ENCODE results near the gene PPP1R26.
A peak's percentile ranks its signal among the peaks of the same experiment; 100 is the strongest.

Gene PPP1R26

DNA sequence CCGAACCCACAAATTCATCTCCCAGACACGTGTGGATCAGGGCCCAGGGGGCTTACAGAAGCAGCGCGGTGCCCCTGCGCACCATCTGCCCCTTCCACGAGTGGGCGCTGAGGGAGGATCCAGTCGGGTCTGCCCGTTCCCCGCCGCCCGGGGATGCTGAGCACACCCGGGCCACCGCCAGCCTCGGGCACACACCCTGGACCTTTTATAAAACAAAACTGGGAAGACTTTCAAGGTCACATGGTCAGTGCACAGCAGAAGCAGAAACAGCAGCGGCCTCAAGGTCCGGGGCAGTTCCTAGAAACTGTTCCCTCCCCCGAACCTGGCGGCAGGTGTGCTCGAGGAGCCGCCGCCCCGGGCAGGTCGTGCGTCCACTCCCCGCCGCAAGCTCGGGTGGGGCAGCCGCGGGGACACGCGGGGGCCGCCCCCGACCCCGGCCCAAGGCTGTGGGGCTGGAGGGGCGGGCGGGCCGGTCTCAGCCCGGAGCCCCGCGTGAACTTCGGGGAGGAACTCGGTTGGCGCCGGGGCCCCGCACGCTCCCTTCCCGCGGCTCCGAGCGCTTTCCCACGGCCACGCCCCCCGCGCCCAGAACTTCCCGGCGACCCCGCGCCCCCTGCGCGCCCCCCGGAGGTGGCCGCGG is 633 bp upstream of the PPP1R26 start:
- Histone ChIP-seq H4K20me1 (peaks cover 59% of the 10 kb centered on the region), H3K4me3 (peak overlapping the region; percentile 83), H3K9ac (no peak overlapping the region), H3K36me3 (peaks cover 2% of the 10 kb centered on the region; the same call in 1 of the 2 replicates), H3K27me3 (peaks cover 70% of the 10 kb centered on the region), H3K27ac (no peak overlapping the region), H3K4me1 (peaks cover 21% of the 10 kb centered on the region), H3K4me2 (peak overlapping the region; percentile 96), H3K9me3 (no peaks in the 10 kb centered on the region)
- TF ChIP-seq Cebpa-rat (IDR thresholded peaks at IDR 0.05): no peak

DNA sequence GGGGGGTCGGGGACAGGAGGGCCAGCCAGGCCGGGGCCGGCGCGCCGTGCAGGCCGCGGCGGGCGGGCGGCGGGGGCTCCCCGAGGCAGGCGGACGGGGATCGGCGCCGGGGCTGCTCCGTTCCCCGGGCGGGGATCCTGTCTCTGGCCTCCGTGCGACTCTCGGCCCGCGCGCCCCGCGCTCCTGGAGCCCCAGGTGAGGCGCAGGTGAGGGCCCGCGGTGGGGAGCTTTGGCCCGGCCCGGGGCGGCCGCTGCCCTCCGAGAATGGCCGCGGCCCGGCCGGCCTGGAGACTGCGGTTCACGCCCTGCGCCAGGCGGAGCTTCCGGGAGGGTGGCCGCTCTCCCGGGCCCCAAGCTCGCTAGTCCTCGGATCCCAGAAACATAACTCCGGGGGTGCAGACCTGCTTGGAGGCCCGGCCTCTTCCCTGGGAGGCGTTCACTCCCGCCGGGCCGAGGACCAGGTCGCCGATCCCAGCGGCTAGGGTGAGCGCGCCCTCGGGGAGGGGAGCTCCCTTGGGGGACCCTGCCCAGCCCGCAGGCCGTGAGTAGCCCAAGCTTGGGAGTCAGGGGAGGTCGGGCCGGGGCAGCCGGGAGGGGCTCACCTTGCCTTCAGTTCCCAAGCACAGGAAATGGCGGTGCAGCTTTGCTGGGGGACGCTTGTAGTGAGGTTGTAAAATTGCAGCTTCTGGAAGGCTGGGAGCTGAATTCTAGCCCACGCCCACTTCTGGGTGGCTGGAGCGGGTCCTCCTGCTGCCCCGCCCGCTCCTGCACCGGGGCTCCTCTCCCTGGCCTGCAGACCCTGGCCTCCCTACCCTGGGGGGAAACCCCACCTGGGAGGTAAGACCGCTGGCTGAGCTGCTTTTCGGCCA is 723 bp downstream of the PPP1R26 start:
- TF ChIP-seq Cebpa-rat (IDR thresholded peaks at IDR 0.05): no peak
- Histone ChIP-seq H3K4me2 (peak overlapping the region; percentile 96), H3K4me3 (peak overlapping the region; percentile 83), H3K27ac (no peak overlapping the region), H3K9me3 (no peaks in the 10 kb centered on the region), H3K9ac (peak overlapping the region; percentile 67), H4K20me1 (peaks cover 64% of the 10 kb centered on the region), H3K27me3 (peaks cover 64% of the 10 kb centered on the region), H3K4me1 (peaks cover 21% of the 10 kb centered on the region), H3K36me3 (peaks cover 15% of the 10 kb centered on the region; the same call in 1 of the 2 replicates)

DNA sequence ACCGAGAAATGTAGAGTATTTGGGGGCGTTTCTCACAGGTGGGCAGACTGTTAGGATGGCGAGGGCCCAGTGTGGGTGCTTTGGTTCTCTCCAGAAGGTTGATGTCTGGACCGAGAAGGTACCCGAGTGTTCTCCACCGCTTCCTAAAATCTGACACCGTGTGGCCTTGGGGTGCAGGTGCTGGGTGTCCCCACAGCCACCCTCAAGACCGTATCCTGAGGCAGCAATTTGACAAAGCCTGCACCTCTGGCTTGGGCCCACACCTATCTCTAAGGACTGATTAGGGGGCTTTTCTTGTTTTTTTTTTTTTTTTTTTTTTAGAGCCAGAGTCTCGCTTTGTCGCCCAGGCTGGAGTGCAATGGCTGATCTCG is 1.3 kb downstream of the PPP1R26 start:
- Histone ChIP-seq H3K36me3 (peaks cover 22% of the 10 kb centered on the region; the same call in 1 of the 2 replicates), H3K4me1 (peaks cover 21% of the 10 kb centered on the region), H3K4me2 (peak overlapping the region; percentile 96), H3K9ac (peak overlapping the region; percentile 67), H4K20me1 (peaks cover 64% of the 10 kb centered on the region), H3K27me3 (peaks cover 64% of the 10 kb centered on the region), H3K9me3 (no peaks in the 10 kb centered on the region), H3K4me3 (peak overlapping the region; percentile 83), H3K27ac (no peak overlapping the region)
- no peak for TF ChIP-seq Cebpa-rat (IDR thresholded peaks at IDR 0.05)

DNA sequence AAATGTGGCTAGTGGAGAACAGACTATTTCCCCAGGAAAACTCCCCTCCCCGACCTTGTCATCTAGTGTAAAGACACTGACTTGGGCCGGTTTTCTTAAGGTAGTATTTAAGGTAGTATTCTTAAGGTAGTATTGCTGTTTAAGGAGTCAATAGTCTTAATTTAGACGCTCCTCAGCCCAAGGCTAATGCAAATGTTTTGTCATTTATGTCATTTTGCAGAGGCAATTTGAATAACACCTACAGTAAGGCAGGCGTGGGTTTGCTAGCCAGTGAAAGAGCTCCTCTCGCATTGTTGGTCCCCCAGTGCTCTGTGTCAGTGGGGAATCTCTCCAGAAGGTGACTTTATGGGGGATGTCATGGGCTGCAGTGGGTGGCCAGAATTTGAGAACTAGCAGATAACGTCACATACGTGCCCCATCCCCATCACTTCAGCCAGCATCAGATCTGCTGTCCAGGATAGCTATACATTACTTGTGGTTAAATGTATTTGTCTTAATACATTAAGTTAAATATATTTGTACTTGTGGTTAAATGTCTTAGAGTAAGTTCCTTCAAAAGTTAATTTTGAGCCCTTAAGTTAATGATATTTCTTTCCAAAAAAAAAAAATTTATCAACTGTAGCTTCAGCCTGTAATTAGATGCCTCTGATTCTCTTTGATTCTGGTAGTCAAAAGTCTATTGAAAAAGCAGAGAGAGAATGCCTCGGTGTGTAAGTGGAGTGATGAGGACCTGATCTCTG is 2.6 kb downstream of the PPP1R26 start:
- no peak for TF ChIP-seq Cebpa-rat (IDR thresholded peaks at IDR 0.05)
- Histone ChIP-seq H3K27me3 (peaks cover 55% of the 10 kb centered on the region), H3K4me1 (peaks cover 21% of the 10 kb centered on the region), H4K20me1 (peaks cover 59% of the 10 kb centered on the region), H3K9ac (no peak overlapping the region), H3K9me3 (no peaks in the 10 kb centered on the region), H3K4me2 (no peak overlapping the region), H3K4me3 (no peak overlapping the region), H3K36me3 (peaks cover 34% of the 10 kb centered on the region; the same call in 1 of the 2 replicates), H3K27ac (no peak overlapping the region)

DNA sequence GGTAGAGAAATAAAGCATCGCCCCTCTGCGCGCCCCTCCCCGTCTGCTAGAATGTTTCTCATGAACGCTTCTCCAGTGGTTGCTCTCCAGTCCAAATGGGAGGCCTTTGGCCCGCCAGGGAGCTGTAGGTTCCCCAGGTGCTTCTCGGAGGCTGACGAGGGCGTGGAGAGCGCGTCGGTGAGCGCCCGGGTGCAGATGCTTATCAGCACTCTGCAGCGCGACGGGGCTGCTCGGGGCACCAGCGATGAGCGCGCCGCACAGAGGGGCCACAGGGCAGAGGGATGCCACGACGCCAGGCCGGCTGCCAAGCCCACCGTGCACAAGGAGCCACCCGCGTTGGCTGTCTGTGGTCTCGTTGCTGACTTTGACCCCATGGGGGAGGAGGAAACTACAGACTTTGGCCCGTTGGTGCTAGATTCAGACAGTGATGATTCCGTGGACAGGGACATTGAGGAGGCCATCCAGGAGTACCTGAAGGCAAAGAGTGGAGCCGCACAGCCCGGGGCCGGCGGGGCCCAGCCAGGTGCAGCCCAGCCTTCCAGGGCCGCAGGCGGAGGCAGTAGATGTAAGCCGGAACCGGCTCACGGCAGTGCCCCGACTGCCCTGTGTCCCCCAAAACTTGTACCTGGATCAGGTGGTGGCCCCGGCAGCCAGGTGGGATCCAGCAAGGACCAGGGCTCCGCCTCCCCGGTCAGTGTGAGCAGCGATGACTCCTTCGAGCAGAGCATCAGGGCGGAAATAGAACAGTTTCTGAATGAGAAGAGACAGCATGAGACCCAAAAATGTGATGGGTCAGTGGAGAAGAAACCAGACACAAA is 5.1 kb downstream of the PPP1R26 start:
- H3K4me3 ChIP-seq: no peak overlapping the region
- H3K9me3 ChIP-seq: no peaks in the 10 kb centered on the region
- peaks cover 23% of the 10 kb centered on the region for H3K4me1 ChIP-seq
- H3K27me3 ChIP-seq: peaks cover 31% of the 10 kb centered on the region
- no peak overlapping the region for H3K4me2 ChIP-seq
- TF ChIP-seq Cebpa-rat (IDR thresholded peaks at IDR 0.05): no peak
- H3K36me3 ChIP-seq: peaks cover 42% of the 10 kb centered on the region; the same call in 1 of the 2 replicates
- no peak overlapping the region for H3K9ac ChIP-seq
- no peak overlapping the region for H3K27ac ChIP-seq
- peaks cover 48% of the 10 kb centered on the region for H4K20me1 ChIP-seq

DNA sequence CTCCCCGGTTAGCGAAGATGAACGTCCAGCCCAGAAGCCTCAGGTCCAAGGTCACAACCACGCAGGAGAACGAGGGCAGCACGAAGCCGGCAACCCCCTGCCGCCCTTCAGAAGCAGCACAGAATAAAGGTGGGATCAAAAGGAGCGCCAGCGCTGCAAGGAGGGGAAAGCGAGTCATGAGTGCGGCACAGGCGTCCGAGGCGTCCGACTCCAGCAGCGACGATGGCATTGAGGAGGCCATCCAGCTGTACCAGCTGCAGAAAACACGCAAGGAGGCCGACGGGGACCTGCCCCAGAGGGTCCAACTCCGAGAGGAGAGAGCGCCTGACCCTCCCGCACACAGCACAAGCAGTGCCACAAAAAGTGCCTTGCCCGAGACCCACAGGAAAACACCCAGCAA is 5.8 kb downstream of the PPP1R26 start:
- H3K4me3 ChIP-seq: no peak overlapping the region
- TF ChIP-seq Cebpa-rat (IDR thresholded peaks at IDR 0.05): no peak
- peaks cover 42% of the 10 kb centered on the region; the same call in 1 of the 2 replicates for H3K36me3 ChIP-seq
- no peak overlapping the region for H3K4me2 ChIP-seq
- H3K27me3 ChIP-seq: peaks cover 26% of the 10 kb centered on the region
- H3K9ac ChIP-seq: no peak overlapping the region
- peaks cover 21% of the 10 kb centered on the region for H3K4me1 ChIP-seq
- H3K9me3 ChIP-seq: no peaks in the 10 kb centered on the region
- no peak overlapping the region for H3K27ac ChIP-seq
- H4K20me1 ChIP-seq: peaks cover 46% of the 10 kb centered on the region

DNA sequence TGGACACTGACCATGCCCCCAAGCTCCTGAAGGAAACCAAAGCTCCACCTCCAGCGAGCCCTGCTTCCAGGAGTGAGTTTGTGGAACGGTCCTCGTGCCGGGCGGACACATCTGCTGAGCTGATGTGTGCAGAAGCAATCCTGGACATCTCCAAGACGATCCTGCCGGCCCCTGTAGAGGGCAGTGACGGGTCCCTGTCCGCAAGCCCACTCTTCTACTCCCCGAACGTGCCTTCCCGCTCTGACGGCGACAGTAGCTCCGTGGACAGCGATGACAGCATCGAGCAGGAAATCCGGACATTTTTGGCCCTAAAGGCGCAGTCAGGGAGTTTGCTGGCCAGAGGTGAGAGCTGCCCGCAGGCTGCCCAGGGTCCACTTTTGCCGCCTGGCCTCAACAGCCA is 6.2 kb downstream of the PPP1R26 start:
- H3K4me3 ChIP-seq: no peak overlapping the region
- H4K20me1 ChIP-seq: peaks cover 42% of the 10 kb centered on the region
- H3K27me3 ChIP-seq: peaks cover 22% of the 10 kb centered on the region
- H3K4me2 ChIP-seq: no peak overlapping the region
- no peaks in the 10 kb centered on the region for H3K9me3 ChIP-seq
- peaks cover 17% of the 10 kb centered on the region for H3K4me1 ChIP-seq
- TF ChIP-seq Cebpa-rat (IDR thresholded peaks at IDR 0.05): no peak
- no peak overlapping the region for H3K27ac ChIP-seq
- peaks cover 42% of the 10 kb centered on the region; the same call in 1 of the 2 replicates for H3K36me3 ChIP-seq
- no peak overlapping the region for H3K9ac ChIP-seq

DNA sequence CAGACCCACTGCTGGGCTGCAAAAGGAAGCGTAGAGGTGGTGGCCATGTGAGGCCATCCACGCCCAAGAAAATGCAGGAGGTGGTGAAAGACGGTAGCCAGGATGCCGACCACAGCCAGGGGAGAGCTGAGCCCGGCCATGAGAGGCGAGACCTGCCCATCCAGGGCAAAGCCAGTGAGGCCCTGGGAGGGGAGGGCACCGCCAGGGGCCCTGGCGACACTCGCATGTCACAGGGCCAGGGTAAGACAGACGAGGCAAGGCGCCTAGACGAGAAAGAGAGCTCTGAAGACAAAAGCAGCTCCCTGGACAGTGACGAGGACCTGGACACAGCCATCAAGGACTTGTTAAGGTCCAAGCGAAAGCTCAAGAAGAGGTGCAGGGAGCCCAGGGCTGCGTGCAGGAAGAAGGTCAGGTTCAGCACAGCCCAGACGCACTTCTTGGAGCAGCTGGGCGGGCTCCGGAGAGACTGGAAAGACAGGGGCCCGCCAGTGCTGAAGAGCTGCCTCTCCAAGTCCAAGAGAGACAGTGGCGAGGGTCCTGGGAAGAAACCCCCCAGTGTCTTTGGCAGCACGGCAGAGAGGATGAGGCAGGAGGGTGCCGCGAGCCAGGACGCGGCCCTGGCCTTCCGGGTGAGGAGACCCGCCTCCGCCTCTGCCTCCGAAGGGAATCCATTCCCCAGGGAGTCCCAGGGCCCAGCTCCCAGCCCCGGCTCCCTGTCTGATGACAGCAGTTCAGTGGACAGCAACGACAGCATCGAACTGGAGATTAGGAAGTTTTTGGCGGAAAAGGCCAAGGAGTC is 6.9 kb downstream of the PPP1R26 start:
- Histone ChIP-seq H3K27me3 (peaks cover 15% of the 10 kb centered on the region), H3K4me3 (no peak overlapping the region), H3K36me3 (peaks cover 42% of the 10 kb centered on the region; the same call in 1 of the 2 replicates), H3K4me1 (peaks cover 10% of the 10 kb centered on the region), H3K9me3 (no peaks in the 10 kb centered on the region), H3K4me2 (no peak overlapping the region), H3K27ac (no peak overlapping the region), H3K9ac (no peak overlapping the region), H4K20me1 (peaks cover 35% of the 10 kb centered on the region)
- no peak for TF ChIP-seq Cebpa-rat (IDR thresholded peaks at IDR 0.05)

All from BLaER1 (cell line).